HG03196 (cell line): ENCODE results near the gene FAM163B.

Experiments used
- ATAC-seq: cut with Tn5 transposase; IDR thresholded peaks from one replicate; pipeline ENCODE4 v1.9.1; 2021; ENCODE audit not compliant: unreplicated experiment

FAM163B gene

DNA sequence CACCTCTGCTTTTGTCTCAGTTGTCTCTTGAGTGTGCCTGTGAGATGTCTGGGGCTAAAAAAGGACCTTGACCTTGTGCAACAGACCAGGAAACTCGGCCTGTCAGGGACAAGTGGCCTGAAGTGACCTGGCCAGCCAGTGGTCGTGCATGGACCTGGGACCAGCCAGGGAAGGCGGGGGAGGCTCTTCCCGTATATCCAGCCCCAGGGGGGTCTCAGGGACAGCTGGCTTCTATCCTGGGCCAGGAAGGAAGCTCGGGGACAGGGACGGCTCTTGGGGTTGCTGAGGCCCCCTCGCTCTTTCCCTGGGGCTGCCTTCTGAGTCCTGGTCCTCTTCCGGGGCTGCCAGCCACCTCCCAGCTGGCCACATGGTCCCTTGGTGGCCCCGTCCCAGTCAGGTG lies 77.9 kb downstream of the FAM163B start:
- ATAC-seq = no peak

- ATAC-seq = no peak
Observed at GRCh38 chr9:133529874-133530273, 79.3 kb downstream of the FAM163B start.

DNA sequence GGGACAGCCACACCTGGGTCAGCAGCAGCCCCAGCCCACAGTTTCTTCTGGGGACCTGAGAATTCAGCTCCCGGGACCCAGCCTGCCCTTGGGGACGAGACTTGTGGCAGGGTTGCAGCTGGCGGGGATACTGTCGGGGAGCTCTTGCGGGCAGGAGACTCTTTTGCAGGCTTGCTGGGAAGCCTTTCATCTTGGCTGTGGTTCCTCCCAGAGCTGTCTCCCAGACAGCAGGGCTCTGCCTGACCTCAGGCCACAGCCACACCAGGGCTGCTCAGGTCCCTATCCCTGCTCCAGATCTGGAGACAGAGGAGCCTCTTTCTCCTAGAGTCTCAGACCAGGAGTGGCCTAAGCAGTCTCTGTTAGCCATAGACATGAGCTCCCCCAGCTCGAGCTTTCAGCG lies 79.7 kb downstream of the FAM163B start:
- no peak for ATAC-seq

DNA sequence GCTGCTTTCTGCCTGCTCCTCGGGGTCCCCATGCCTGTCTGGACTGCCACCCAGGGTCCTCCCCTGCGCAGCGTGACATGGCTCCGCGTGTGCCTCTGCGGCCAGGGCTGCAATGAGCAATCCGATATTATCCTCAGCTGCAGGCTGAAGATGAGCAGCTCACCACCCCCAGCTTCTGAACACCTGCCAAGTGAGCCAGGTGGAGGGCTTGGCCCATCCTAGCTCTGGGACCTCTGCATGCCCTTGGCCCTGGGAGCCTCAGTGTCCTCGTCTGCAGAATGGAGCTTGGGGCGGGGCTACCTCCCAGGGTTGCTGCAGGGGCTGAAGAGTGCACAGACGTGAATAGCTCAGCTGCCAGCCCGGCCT lies 80.3 kb downstream of the FAM163B start:
- no peak for ATAC-seq

DNA sequence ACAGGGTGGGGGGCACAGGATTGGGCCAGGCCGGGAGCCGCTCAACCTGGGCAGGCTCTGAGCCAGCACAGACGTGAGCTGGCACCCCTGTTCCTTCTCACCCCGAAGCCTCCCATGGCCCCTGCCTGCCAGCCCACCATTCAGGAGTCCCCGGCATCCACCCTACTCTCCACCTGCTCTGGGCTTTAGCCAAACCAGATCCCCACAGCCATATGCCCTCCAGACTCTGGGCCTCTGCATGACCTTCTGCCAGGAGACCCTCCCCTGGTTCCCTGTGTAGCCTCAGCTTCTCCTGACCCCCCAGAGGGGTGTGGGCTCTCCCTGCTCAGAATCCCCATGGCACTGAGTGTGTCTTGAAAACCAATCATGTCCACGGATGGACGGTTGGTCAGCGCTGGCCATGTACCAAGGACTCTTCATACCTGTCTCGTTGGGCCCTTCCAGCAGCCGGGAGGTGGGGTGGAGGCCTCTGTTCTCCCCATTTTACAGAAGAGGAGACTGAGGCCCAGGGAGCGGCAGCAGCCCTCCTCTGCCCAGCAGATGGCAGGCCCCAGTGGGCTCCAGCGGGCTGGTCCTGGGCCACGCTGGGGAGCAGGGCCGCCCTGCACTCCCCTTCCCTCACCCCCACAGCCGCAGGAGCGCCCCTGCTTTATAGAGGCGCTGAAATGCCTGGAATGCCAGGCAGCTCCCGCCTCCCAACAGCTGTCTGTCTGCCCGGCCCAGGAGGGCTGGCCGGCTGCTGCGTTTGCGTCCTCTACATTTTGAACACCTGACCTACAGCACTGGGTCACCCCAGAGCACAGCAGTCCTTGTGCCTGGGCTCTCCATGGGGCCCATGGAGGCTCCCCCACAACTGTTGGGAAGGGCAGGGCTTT lies 81.0 kb downstream of the FAM163B start:
- no peak for ATAC-seq

GRCh38 chr9:133527444-133527920 lies 81.7 kb downstream of the FAM163B start:
- no peak for ATAC-seq
